Vagina (tissue), 2 donors: ENCODE measurements around the gene GRB2.

Experiments used
- CTCF ChIP-seq, 3 experiments: fragments of 450-650 bp in 2 of 3; fragments of 200-600 bp in 1 of 3; sonication (generic) in 1 of 3; IDR thresholded peaks; one replicate each; pipeline ENCODE4 v1.5.1; 2017 to 2019; ENCODE audit warnings: antibody characterized with exemption in 3 of 3, mild to moderate bottlenecking in 2 of 3, moderate library complexity in 2 of 3
- POLR2A ChIP-seq, 2 donors: fragments of 450-650 bp; IDR thresholded peaks; one replicate each; pipeline ENCODE4 v1.6.1; 2017; ENCODE audit warnings: antibody characterized with exemption in 2 of 2, mild to moderate bottlenecking in 2 of 2, moderate library complexity in 2 of 2

- no peak for TF ChIP-seq CTCF (IDR thresholded peaks at IDR 0.05)
- TF ChIP-seq POLR2A (IDR thresholded peaks at IDR 0.05): no peak
Observed at GRCh38 chr17:75334723-75335122, 70.8 kb downstream of the GRB2 start.
